ENCODE measurements around the gene PRDX2. TPM values are rescaled to one million over a fixed set of nuclear protein-coding genes. Genes with fewer than 3 reads are reported as not detected.

Gene PRDX2
- total and polyA plus RNA-seq, 8 donors = 75.8 to 172 (median 103) TPM

DNA sequence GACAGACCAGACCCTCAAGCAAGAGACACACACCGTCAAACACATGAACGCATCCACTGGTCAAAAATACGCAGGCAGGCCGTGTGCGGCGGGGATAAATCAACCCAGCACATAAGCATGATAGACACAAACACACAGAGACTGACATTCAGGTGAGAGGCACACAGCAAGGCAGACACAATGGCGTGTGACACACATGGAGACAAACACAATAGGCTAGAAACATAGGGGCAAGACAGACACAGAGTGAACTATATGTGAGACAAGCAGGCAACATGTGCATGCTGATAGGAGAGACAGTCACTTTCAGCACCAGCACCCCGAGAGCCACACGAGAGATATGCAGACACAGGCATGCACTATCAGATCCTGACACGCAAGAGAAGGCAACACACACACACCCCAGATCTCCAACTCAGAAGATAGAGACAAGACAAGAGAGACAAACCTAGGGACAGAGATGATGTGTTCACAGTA is 17.2 kb downstream of the PRDX2 start:
- Histone ChIP-seq H3K4me3 (no peak overlapping the region), H3K27ac (peak overlapping the region; percentile 68 to 99 (median 84)), H3K36me3 (no peaks in the 10 kb centered on the region), H3K27me3 (no peaks in the 10 kb centered on the region), H3K9me3 (no peaks in the 10 kb centered on the region), H3K4me1 (peaks cover 16 to 56% (median 23%) of the 10 kb centered on the region in 3 donors)
- no peak for TF ChIP-seq CTCF (IDR thresholded peaks at IDR 0.05)
- WGBS, 2 donors = 62 to 67% methylated on average over 10 of the region's 10 CpGs
- intact Hi-C loops (cut with DNase I) = no loop called here
- no peak for ATAC-seq
- no peak for DNase-seq
- FAIRE-seq = no peak

DNA sequence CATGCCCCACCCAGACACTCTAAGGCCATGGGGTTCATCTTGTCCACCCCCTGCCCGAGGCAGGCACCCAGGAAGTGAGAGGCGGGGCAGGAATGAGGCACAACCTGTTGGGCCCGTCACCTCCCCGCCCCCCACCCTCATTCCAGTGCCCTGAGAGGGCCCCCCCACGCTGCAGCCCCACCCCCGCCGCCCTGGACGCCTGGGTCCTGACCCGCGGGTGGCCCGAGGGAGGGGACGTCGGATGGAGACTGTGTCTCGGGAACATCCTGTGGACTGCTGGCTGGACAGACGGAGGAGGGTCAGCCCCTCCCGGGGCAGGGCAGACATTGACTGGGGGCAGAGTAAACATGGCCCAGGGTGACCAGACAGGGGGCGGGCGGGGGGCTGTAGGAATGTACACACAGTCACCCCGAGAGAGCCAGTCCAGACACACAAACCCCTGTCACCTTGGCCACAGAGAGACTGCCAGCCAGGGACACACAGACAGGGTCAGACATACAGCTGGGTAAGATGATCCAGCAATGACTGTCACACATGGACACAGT is 17.7 kb downstream of the PRDX2 start:
- Histone ChIP-seq H3K4me1 (peaks cover 11 to 58% (median 24%) of the 10 kb centered on the region in 3 donors), H3K4me3 (no peak overlapping the region)
- ATAC-seq = no peak

DNA sequence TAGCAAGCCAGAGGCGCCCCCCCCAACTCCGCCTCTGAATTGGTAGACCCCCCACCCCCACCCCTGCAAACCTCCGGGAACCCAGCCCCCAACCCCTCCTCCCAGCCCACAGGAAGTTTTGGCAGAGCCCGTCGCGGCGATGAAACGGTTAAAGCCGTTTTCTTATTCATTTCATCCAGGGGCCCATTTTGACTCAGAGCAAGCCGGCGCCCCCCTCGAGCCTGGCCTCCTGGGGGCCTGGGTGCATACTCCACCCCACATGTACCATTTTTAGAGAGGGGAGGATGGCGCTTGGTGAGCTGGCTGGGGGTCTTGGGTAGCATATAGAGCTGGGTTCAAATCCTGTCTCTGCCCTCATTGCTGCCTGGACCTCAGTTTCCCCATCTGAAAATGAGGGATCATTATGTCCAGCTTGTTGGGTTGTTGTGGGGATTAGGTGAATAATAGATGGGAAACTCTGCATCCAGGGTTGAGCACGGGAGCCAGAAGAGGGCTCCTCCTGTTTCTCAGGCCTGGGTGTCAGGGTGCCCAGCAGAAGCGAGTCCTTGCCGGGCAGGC is 18.2 kb downstream of the PRDX2 start:
- no peak for TF ChIP-seq CTCF (IDR thresholded peaks at IDR 0.05)
- Histone ChIP-seq H3K4me3 (peak overlapping the region in 2 of 4 donors; percentile 46 to 55), H3K9me3 (no peaks in the 10 kb centered on the region), H3K27ac (peak overlapping the region; percentile 68 to 99 (median 84)), H3K4me1 (peaks cover 5 to 57% (median 23%) of the 10 kb centered on the region in 3 donors), H3K27me3 (no peaks in the 10 kb centered on the region), H3K36me3 (no peaks in the 10 kb centered on the region)
- 32 to 37% methylated on average over 16 of the region's 16 CpGs for WGBS, 2 donors
- DNase-seq (no peak), FAIRE-seq (no peak), ATAC-seq (no peak)
- intact Hi-C loops (cut with DNase I) = no loop called here

More for the DNA sequence above, 17.7 kb downstream of the PRDX2 start:
- no peak for TF ChIP-seq CTCF (IDR thresholded peaks at IDR 0.05)
- DNase-seq (peak in 2 of 6 donors; percentile 58 to 66), FAIRE-seq (no peak)
- H3K9me3 ChIP-seq = no peaks in the 10 kb centered on the region
- H3K27ac ChIP-seq = peak overlapping the region; percentile 68 to 99 (median 84)
- 29 to 33% methylated on average over 16 to 19 of the region's 19 CpGs for WGBS, 2 donors
- no peaks in the 10 kb centered on the region for H3K27me3 ChIP-seq
- intact Hi-C loops (cut with DNase I) = no loop called here
- no peaks in the 10 kb centered on the region for H3K36me3 ChIP-seq

- no peak for FAIRE-seq
- no peak for TF ChIP-seq CTCF (IDR thresholded peaks at IDR 0.05)
- ATAC-seq = peak; percentile 43 to 65 (median 46)
- no peaks in the 10 kb centered on the region for H3K27me3 ChIP-seq
- intact Hi-C loops (cut with DNase I) = no loop called here
- peak overlapping the region; percentile 11 to 55 (median 40) for H3K4me3 ChIP-seq
- peak overlapping the region; percentile 68 to 99 (median 84) for H3K27ac ChIP-seq
- no peaks in the 10 kb centered on the region for H3K9me3 ChIP-seq
- peak; percentile 76 to 87 (median 83) for DNase-seq
- H3K4me1 ChIP-seq = peaks cover 5 to 50% (median 21%) of the 10 kb centered on the region in 3 donors
- no peaks in the 10 kb centered on the region for H3K36me3 ChIP-seq
- WGBS, 2 donors = 2% methylated on average over 55 to 88 of the region's 88 CpGs
Observed at GRCh38 chr19:12782424-12783290, 18.9 kb downstream of the PRDX2 start.
